Gastroesophageal sphincter (tissue), 4 donors: ENCODE data around the gene IL1RAPL2. TPM values are rescaled to one million over a fixed set of nuclear protein-coding genes. Genes with fewer than 3 reads are reported as not detected.
"Not testable (repeated sequence)": the region's sequence is repeated elsewhere in the genome, so short reads cannot be mapped to it uniquely, and the experiment has no call there.

Source experiments
- ATAC-seq: fragments of 150-250 bp; one replicate; pipeline ENCODE4 v1.9.1; 2016; ENCODE audit warnings: mild to moderate bottlenecking, moderate library complexity
- H3K27ac ChIP-seq, 4 donors: fragments of 200-600 bp; sonication (generic) in 3 of 4; 1 replicate in 3 of 4; 2 replicates in 1 of 4; pipeline ENCODE4 v1.5.1; 2016 to 2019
- H3K27me3 ChIP-seq: fragments of 200-600 bp; sonication (generic); one replicate; pipeline ENCODE4 v1.5.1; 2019
- H3K36me3 ChIP-seq, 2 donors: fragments of 200-600 bp; sonication (generic); one replicate each; pipeline ENCODE4 v1.5.1; 2019; ENCODE audit warnings: control low read depth in 1 of 2
- H3K4me1 ChIP-seq, 3 donors: fragments of 200-600 bp; sonication (generic); 1 replicate in 2 of 3; 2 replicates in 1 of 3; pipeline ENCODE4 v1.5.1; 2016 to 2019; ENCODE audit warnings: control low read depth in 2 of 3
- H3K4me3 ChIP-seq, 2 donors: fragments of 200-600 bp; sonication (generic); one replicate each; pipeline ENCODE4 v1.5.1; 2019; ENCODE audit warnings: mild to moderate bottlenecking in 1 of 2, moderate library complexity in 1 of 2
- H3K9me3 ChIP-seq, 3 donors: fragments of 200-600 bp; sonication (generic); one replicate each; pipeline ENCODE4 v1.5.1; 2017 to 2019; ENCODE audit warnings: control low read depth in 2 of 3
- EP300 ChIP-seq: sonication (generic); formaldehyde crosslinking; IDR thresholded peaks from one replicate; pipeline ENCODE4 v1.6.1; 2017; ENCODE audit warnings: antibody characterized with exemption, mild to moderate bottlenecking
- POLR2A ChIP-seq, 2 donors: fragments of 450-650 bp; IDR thresholded peaks; one replicate each; pipeline ENCODE4 v1.6.1; 2017; ENCODE audit warnings: antibody characterized with exemption in 2 of 2, mild to moderate bottlenecking in 2 of 2, moderate library complexity in 1 of 2
- POLR2AphosphoS5 ChIP-seq: sonication (generic); formaldehyde crosslinking; IDR thresholded peaks from one replicate; pipeline ENCODE4 v1.6.1; 2017; ENCODE audit warnings: antibody characterized with exemption
- WGBS, 2 donors: methylation state at CpG; one replicate each; pipeline ENCODE4 v1.1.5; 2018; ENCODE audit warnings: low coverage in 1 of 2; 5-methylcytosine and 5-hydroxymethylcytosine counted together
- total RNA-seq, 4 donors: library from RNA; depleted of rRNA; stranded (reverse); fragments of >200 nt; gene quantifications; one replicate each; pipeline ENCODE4 v1.1.0, GENCODE V29; 2016
- TF ChIP-seq, protein P1 (sequence below), 4 experiments: fragments of 200-600 bp in 2 of 4; fragments of 450-650 bp in 2 of 4; sonication (generic) in 1 of 4; IDR thresholded peaks; one replicate each; pipeline ENCODE4 v1.5.1; 2017 to 2019; ENCODE audit warnings: antibody characterized with exemption in 4 of 4, mild to moderate bottlenecking in 2 of 4, moderate library complexity in 2 of 4

Gene IL1RAPL2
- total RNA-seq, 4 donors from 2014 or later: 0.54 TPM; not detected in 2

GRCh38 chrX:104669063-104669462, 103.1 kb downstream of the IL1RAPL2 start:
- no peaks in the 10 kb centered on the region for H3K4me1 ChIP-seq
- no peak for ATAC-seq
- no peaks in the 10 kb centered on the region for H3K9me3 ChIP-seq
- no peaks in the 10 kb centered on the region for H3K36me3 ChIP-seq
- WGBS, 2 donors: 47 to 50% methylated on average over 3 to 4 of the region's 4 CpGs
- H3K27ac ChIP-seq: no peak overlapping the region
- no peaks in the 10 kb centered on the region for H3K27me3 ChIP-seq
- TF ChIP-seq, protein P1, sequence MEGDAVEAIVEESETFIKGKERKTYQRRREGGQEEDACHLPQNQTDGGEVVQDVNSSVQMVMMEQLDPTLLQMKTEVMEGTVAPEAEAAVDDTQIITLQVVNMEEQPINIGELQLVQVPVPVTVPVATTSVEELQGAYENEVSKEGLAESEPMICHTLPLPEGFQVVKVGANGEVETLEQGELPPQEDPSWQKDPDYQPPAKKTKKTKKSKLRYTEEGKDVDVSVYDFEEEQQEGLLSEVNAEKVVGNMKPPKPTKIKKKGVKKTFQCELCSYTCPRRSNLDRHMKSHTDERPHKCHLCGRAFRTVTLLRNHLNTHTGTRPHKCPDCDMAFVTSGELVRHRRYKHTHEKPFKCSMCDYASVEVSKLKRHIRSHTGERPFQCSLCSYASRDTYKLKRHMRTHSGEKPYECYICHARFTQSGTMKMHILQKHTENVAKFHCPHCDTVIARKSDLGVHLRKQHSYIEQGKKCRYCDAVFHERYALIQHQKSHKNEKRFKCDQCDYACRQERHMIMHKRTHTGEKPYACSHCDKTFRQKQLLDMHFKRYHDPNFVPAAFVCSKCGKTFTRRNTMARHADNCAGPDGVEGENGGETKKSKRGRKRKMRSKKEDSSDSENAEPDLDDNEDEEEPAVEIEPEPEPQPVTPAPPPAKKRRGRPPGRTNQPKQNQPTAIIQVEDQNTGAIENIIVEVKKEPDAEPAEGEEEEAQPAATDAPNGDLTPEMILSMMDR (IDR thresholded peaks at IDR 0.05): no peak
- TF ChIP-seq EP300: no peak
- TF ChIP-seq POLR2A (IDR thresholded peaks at IDR 0.05): no peak
- TF ChIP-seq POLR2AphosphoS5: no peak
- H3K4me3 ChIP-seq: no peak overlapping the region

- H3K27me3 ChIP-seq: no peaks in the 10 kb centered on the region
- no peak overlapping the region for H3K27ac ChIP-seq
- 83 to 100% methylated on average over 1 to 2 of the region's 4 CpGs for WGBS, 2 donors
- H3K36me3 ChIP-seq: no peaks in the 10 kb centered on the region
- no peak for TF ChIP-seq POLR2A (IDR thresholded peaks at IDR 0.05)
- TF ChIP-seq, protein P1 (IDR thresholded peaks at IDR 0.05): no peak
- TF ChIP-seq EP300: no peak
- TF ChIP-seq POLR2AphosphoS5: no peak
- H3K9me3 ChIP-seq: no peaks in the 10 kb centered on the region
- H3K4me1 ChIP-seq: no peaks in the 10 kb centered on the region
- no peak overlapping the region for H3K4me3 ChIP-seq
- no peak for ATAC-seq
Observed at GRCh38 chrX:104670051-104670450, 104.1 kb downstream of the IL1RAPL2 start.

DNA sequence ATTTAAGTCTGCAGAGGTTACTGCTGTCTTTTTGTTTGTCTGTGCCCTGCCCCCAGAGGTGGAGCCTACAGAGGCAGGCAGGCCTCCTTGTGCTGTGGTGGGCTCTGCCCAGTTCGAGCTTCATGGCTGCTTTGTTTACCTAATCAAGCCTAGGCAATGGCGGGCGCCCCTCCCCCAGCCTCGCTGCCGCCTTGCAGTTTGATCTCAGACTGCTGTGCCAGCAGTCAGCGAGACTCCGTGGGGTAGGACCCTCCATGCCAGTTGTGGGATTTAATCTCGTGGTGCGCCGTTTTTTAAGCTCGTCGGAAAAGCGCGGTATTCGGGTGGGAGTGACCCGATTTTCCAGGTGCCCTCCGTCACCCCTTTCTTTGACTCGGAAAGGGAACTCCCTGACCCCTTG, 111.5 kb downstream of the IL1RAPL2 start:
- no CpG with 5 or more reads among the region's 18 CpGs for WGBS, 2 donors

GRCh38 chrX:104679175-104679574, 113.2 kb downstream of the IL1RAPL2 start:
- 55 to 71% methylated on average over 2 of the region's 2 CpGs for WGBS, 2 donors
- no peak overlapping the region for H3K4me3 ChIP-seq
- H3K4me1 ChIP-seq: no peaks in the 10 kb centered on the region
- H3K27me3 ChIP-seq: no peaks in the 10 kb centered on the region
- TF ChIP-seq POLR2A (IDR thresholded peaks at IDR 0.05) (no peak), POLR2AphosphoS5 (no peak), EP300 (no peak)
- TF ChIP-seq, protein P1 (IDR thresholded peaks at IDR 0.05): no peak
- ATAC-seq: no peak
- H3K27ac ChIP-seq: no peak overlapping the region
- no peaks in the 10 kb centered on the region for H3K36me3 ChIP-seq
- H3K9me3 ChIP-seq: no peaks in the 10 kb centered on the region

More for the DNA sequence above, 111.5 kb downstream of the IL1RAPL2 start:
- ATAC-seq, H3K4me1 ChIP-seq, H3K36me3 ChIP-seq, H3K9me3 ChIP-seq, H3K4me3 ChIP-seq, H3K27ac ChIP-seq, H3K27me3 ChIP-seq: not testable (repeated sequence)

DNA sequence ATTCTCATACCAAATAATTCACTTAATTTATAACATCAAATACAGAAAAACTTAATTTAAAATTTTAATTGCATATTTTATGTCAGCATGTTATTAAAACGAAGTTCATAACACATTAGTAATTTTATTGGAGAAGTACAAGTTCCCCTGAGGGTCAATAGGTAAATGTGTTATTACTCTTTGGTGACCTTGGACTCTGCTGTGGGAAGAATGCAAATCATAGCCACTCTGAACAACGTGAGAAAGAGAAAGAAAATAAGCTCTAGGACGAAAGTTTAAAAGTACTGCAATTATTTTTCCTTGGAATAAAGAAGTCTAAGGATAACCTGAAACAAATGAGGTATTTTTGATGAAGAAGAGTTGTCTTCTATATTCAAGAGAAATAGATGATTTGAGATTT, 115.2 kb downstream of the IL1RAPL2 start:
- no peak for TF ChIP-seq EP300
- TF ChIP-seq POLR2AphosphoS5: no peak
- TF ChIP-seq POLR2A (IDR thresholded peaks at IDR 0.05): no peak
- TF ChIP-seq, protein P1 (IDR thresholded peaks at IDR 0.05): no peak
- H3K36me3 ChIP-seq: no peaks in the 10 kb centered on the region
- no peak for ATAC-seq
- H3K9me3 ChIP-seq: no peaks in the 10 kb centered on the region
- H3K27me3 ChIP-seq: no peaks in the 10 kb centered on the region
- 46 to 71% methylated on average over 3 of the region's 3 CpGs for WGBS, 2 donors
- H3K4me1 ChIP-seq: no peaks in the 10 kb centered on the region
- no peak overlapping the region for H3K27ac ChIP-seq
- no peak overlapping the region for H3K4me3 ChIP-seq
